Epithelial cell of proximal tubule (primary cell): ENCODE data around the gene SLC6A2. TPM values are rescaled to one million over a fixed set of nuclear protein-coding genes. Genes with fewer than 3 reads are reported as not detected.

Source experiments
- DNase-seq: peaks from one replicate; pipeline ENCODE4 v3.0.0-alpha.2; 2011; ENCODE audit warnings: low read depth
- H3K4me3 ChIP-seq: 2 replicates; pipeline ENCODE4 v1.5.1; 2011; ENCODE audit warnings: low read depth, mild to moderate bottlenecking, low read length
- CTCF ChIP-seq: conservative IDR thresholded peaks from 2 replicates; pipeline ENCODE4 v1.5.1; 2012; ENCODE audit warnings: low read depth, mild to moderate bottlenecking, low read length
- total RNA-seq: library from RNA; depleted of rRNA; stranded (reverse); fragments of >200 nt; gene quantifications from 2 replicates; pipeline ENCODE4 v1.2.3, GENCODE V29; 2015

Gene SLC6A2
- total RNA-seq, 1 donor from 2014 or later, result not detected

- H3K4me3 ChIP-seq, result no peak overlapping the region
- TF ChIP-seq CTCF, result no peak
- no peak for DNase-seq
Observed at GRCh38 chr16:55663765-55664677, 8.2 kb downstream of the SLC6A2 start.

GRCh38 chr16:55664786-55665407 lies 9.1 kb downstream of the SLC6A2 start:
- H3K4me3 ChIP-seq, result no peak overlapping the region

GRCh38 chr16:55665511-55665910 lies 9.7 kb downstream of the SLC6A2 start:
- DNase-seq, result no peak
- TF ChIP-seq CTCF, result no peak
- no peak overlapping the region for H3K4me3 ChIP-seq

More at GRCh38 chr16:55664786-55665407, 9.1 kb downstream of the SLC6A2 start:
- no peak for TF ChIP-seq CTCF
- DNase-seq, result no peak

- H3K4me3 ChIP-seq, result no peak overlapping the region
- no peak for TF ChIP-seq CTCF
- DNase-seq, result no peak
Observed at GRCh38 chr16:55666012-55666411, 10.2 kb downstream of the SLC6A2 start.

- DNase-seq, result no peak
- no peak overlapping the region for H3K4me3 ChIP-seq
- TF ChIP-seq CTCF, result no peak
Observed at GRCh38 chr16:55667753-55668152, 12.0 kb downstream of the SLC6A2 start.

- H3K4me3 ChIP-seq, result no peak overlapping the region
- no peak for TF ChIP-seq CTCF
- DNase-seq, result no peak
Observed at GRCh38 chr16:55668340-55669281, 12.8 kb downstream of the SLC6A2 start.
